ENCODE measurements around the gene NDUFA7. TPM values are rescaled to one million over a fixed set of nuclear protein-coding genes. Genes with fewer than 3 reads are reported as not detected.
"Not testable (repeated sequence)": the region's sequence is repeated elsewhere in the genome, so short reads cannot be mapped to it uniquely, and the experiment has no call there.

The NDUFA7 gene
- total RNA-seq, 1 experiment from 2014 or later = 50.2 TPM

GRCh38 chr19:8358948-8359347 lies 37.8 kb upstream of the NDUFA7 start:
- ChIA-PET POLR2A (no interaction called here), CTCF (no interaction called here)
- intact Hi-C loops (cut with micrococcal nuclease; ENCODE audit: unreplicated experiment) = no loop called here
- no peaks in the 10 kb centered on the region for H3K36me3 ChIP-seq (ENCODE audit: control insufficient read depth, insufficient read depth, low read length)
- Mint-ChIP-seq H3K4me3 (ENCODE audit: unreplicated experiment) (no peak overlapping the region), H3K27ac (ENCODE audit: unreplicated experiment) (no peak overlapping the region), H3K9me3 (ENCODE audit: unreplicated experiment) (no peaks in the 10 kb centered on the region), H3K4me1 (ENCODE audit: low read depth, unreplicated experiment) (peaks cover 7% of the 10 kb centered on the region), H3K36me3 (ENCODE audit: insufficient read depth, unreplicated experiment) (no peaks in the 10 kb centered on the region), H3K27me3 (ENCODE audit: insufficient read depth, unreplicated experiment) (no peaks in the 10 kb centered on the region)
- DNase-seq = no peak
- no peaks in the 10 kb centered on the region for H3K9me3 ChIP-seq
- BruUV-seq (replicated peaks) = no TSS peak
- H3K4me3 ChIP-seq (ENCODE audit: low read depth, low read length) = no peak overlapping the region
- TF ChIP-seq, protein P1, sequence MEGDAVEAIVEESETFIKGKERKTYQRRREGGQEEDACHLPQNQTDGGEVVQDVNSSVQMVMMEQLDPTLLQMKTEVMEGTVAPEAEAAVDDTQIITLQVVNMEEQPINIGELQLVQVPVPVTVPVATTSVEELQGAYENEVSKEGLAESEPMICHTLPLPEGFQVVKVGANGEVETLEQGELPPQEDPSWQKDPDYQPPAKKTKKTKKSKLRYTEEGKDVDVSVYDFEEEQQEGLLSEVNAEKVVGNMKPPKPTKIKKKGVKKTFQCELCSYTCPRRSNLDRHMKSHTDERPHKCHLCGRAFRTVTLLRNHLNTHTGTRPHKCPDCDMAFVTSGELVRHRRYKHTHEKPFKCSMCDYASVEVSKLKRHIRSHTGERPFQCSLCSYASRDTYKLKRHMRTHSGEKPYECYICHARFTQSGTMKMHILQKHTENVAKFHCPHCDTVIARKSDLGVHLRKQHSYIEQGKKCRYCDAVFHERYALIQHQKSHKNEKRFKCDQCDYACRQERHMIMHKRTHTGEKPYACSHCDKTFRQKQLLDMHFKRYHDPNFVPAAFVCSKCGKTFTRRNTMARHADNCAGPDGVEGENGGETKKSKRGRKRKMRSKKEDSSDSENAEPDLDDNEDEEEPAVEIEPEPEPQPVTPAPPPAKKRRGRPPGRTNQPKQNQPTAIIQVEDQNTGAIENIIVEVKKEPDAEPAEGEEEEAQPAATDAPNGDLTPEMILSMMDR (IDR thresholded peaks at IDR 0.05; ENCODE audit: insufficient read depth in 1 of 2, low read depth in 1 of 2, low read length in 1 of 2, severe bottlenecking in 1 of 2, unreplicated experiment in 1 of 2) = no peak
- peaks cover 13% of the 10 kb centered on the region; the same call in 1 of the 2 replicates for H3K4me1 ChIP-seq
- H3K27me3 ChIP-seq (replicated peaks; ENCODE audit: control insufficient read depth, insufficient read depth, low read length) = no peaks in the 10 kb centered on the region

GRCh38 chr19:8357007-8357521 lies 35.9 kb upstream of the NDUFA7 start:
- Mint-ChIP-seq H3K27me3 (ENCODE audit: insufficient read depth, unreplicated experiment) (no peaks in the 10 kb centered on the region), H3K27ac (ENCODE audit: unreplicated experiment) (no peak overlapping the region), H3K4me3 (ENCODE audit: unreplicated experiment) (no peak overlapping the region), H3K9me3 (ENCODE audit: unreplicated experiment) (no peaks in the 10 kb centered on the region), H3K4me1 (ENCODE audit: low read depth, unreplicated experiment) (no peaks in the 10 kb centered on the region), H3K36me3 (ENCODE audit: insufficient read depth, unreplicated experiment) (no peaks in the 10 kb centered on the region)
- peaks cover 13% of the 10 kb centered on the region; the same call in 1 of the 2 replicates for H3K4me1 ChIP-seq
- DNase-seq = peak in 1 of 2 experiments; percentile 43
- BruUV-seq (replicated peaks) = no TSS peak
- ChIA-PET CTCF (interaction anchor here (0.6 to 1.4 kb wide), 2 partner anchors 9 to 253 kb away, joined by 4 to 6 read pairs; no protein-coding TSS in a partner anchor), POLR2A (no interaction called here)
- no peaks in the 10 kb centered on the region for H3K9me3 ChIP-seq
- TF ChIP-seq, protein P1 (IDR thresholded peaks at IDR 0.05; ENCODE audit: insufficient read depth in 1 of 2, low read depth in 1 of 2, low read length in 1 of 2, severe bottlenecking in 1 of 2, unreplicated experiment in 1 of 2) = no peak
- H3K36me3 ChIP-seq (ENCODE audit: control insufficient read depth, insufficient read depth, low read length) = no peaks in the 10 kb centered on the region
- H3K27me3 ChIP-seq (replicated peaks; ENCODE audit: control insufficient read depth, insufficient read depth, low read length) = no peaks in the 10 kb centered on the region
- H3K4me3 ChIP-seq (ENCODE audit: low read depth, low read length) = no peak overlapping the region
- intact Hi-C loops (cut with micrococcal nuclease; ENCODE audit: unreplicated experiment) = no loop called here

DNA sequence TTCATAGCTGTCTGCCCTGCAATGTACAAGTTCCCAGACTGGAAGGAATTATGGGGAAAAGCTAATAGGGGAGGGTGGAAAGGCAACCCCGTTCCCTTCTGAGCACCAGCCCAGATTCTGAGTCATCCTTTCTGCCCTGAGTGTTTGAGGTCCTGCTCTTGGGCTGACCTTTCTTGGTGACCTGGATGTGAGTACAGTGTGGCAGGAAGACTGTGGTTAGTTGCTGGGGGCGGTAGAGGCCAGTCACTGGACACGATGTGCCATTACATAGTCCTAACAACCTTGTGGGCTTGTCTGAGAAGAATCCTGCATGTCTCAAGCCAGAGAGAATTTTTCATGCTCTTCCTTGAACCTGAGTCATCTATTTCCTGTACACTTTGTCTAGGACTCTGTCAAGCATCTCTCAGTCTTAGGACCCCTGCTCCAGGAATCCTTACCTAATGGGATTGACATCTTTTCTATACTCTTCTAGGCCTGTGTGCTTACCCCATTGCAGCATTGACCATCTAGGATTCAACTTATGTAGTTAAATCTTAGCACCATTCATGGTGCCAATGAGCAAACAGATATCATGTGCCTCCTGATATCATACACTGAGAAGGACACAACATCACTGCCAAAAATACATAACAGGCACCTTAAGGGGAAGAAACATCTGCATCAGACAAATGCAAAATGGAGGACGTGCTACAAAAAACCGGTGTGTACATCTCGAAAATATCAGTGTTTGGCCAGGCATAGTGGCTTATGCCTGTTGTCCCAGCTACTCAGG lies 34.6 kb upstream of the NDUFA7 start:
- POLR2A ChIA-PET = no interaction called here
- Mint-ChIP-seq H3K4me1 (ENCODE audit: low read depth, unreplicated experiment) (no peaks in the 10 kb centered on the region), H3K27ac (ENCODE audit: unreplicated experiment) (no peak overlapping the region), H3K36me3 (ENCODE audit: insufficient read depth, unreplicated experiment) (no peaks in the 10 kb centered on the region), H3K27me3 (ENCODE audit: insufficient read depth, unreplicated experiment) (no peaks in the 10 kb centered on the region), H3K9me3 (ENCODE audit: unreplicated experiment) (no peaks in the 10 kb centered on the region), H3K4me3 (ENCODE audit: unreplicated experiment) (no peak overlapping the region)
- no peak overlapping the region for H3K4me3 ChIP-seq (ENCODE audit: low read depth, low read length)
- BruUV-seq (replicated peaks) = no TSS peak
- TF ChIP-seq, protein P1 (IDR thresholded peaks at IDR 0.05; ENCODE audit: insufficient read depth in 1 of 2, low read depth in 1 of 2, low read length in 1 of 2, severe bottlenecking in 1 of 2, unreplicated experiment in 1 of 2) = no peak
- CTCF ChIA-PET = interaction anchor here (0.8 kb wide), 1 partner anchor 223 kb away, joined by 4 read pairs; no protein-coding TSS in a partner anchor
- H3K36me3 ChIP-seq (ENCODE audit: control insufficient read depth, insufficient read depth, low read length) = no peaks in the 10 kb centered on the region
- H3K9me3 ChIP-seq = no peaks in the 10 kb centered on the region
- DNase-seq = no peak
- H3K27me3 ChIP-seq (replicated peaks; ENCODE audit: control insufficient read depth, insufficient read depth, low read length) = no peaks in the 10 kb centered on the region
- intact Hi-C loops (cut with micrococcal nuclease; ENCODE audit: unreplicated experiment) = loop anchor here (2.0 kb wide), 1 partner anchor 41 kb away; no protein-coding TSS in a partner anchor
- peaks cover 13% of the 10 kb centered on the region; the same call in 1 of the 2 replicates for H3K4me1 ChIP-seq

DNA sequence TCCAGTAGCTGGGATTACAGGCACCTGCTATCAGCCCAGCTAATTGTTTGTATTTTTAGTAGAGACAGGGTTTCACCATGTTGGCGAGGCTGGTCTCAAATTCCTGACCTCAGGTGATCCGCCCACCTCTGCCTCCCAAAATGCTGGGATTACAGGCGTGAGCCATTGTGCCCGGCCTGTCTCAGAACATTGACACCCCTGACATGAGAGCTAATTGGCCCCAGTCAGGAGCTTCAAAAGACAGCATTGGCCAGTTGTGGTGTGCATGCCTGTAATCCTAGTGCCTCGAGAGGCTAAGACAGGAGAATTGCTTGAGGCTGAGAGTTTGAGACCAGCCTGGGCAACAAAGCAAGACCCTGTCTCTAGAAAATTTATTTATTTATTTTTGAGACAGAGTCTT lies 31.7 kb upstream of the NDUFA7 start:
- H3K4me3 ChIP-seq (ENCODE audit: low read depth, low read length); H3K9me3 ChIP-seq; intact Hi-C loops (cut with micrococcal nuclease; ENCODE audit: unreplicated experiment); H3K27me3 Mint-ChIP-seq (ENCODE audit: insufficient read depth, unreplicated experiment); H3K27ac Mint-ChIP-seq (ENCODE audit: unreplicated experiment); H3K4me1 Mint-ChIP-seq (ENCODE audit: low read depth, unreplicated experiment); H3K36me3 ChIP-seq (ENCODE audit: control insufficient read depth, insufficient read depth, low read length); H3K27me3 ChIP-seq (replicated peaks; ENCODE audit: control insufficient read depth, insufficient read depth, low read length); H3K36me3 Mint-ChIP-seq (ENCODE audit: insufficient read depth, unreplicated experiment); H3K9me3 Mint-ChIP-seq (ENCODE audit: unreplicated experiment); H3K4me3 Mint-ChIP-seq (ENCODE audit: unreplicated experiment); DNase-seq; BruUV-seq (replicated peaks): not testable (repeated sequence)
- H3K4me1 ChIP-seq = peaks cover 13% of the 10 kb centered on the region; the same call in 1 of the 2 replicates
- ChIA-PET CTCF (interaction anchor here (0.6 to 2.6 kb wide), 4 partner anchors 10 to 57 kb away, joined by 4 to 21 read pairs (median 5); partner anchors contain the start of genes KANK3, NDUFA7, RAB11B and RPS28), POLR2A (interaction anchor here (0.9 kb wide), 1 partner anchor 9 kb away, joined by 8 read pairs; no protein-coding TSS in a partner anchor)

Data from Caco-2 (cell line).